KOPT-K1 (cell line): Measurements from ENCODE around the gene RASD1.
"Not testable (repeated sequence)": the region's sequence is repeated elsewhere in the genome, so short reads cannot be mapped to it uniquely, and the experiment has no call there.

ENCODE experiments used
- H3K27ac ChIP-seq: fragments of 200-600 bp; sonication (generic); 2 replicates; pipeline ENCODE4 v1.5.1; 2016; ENCODE audit warnings: antibody characterized with exemption, mild to moderate bottlenecking, low read depth, low read length; ENCODE audit not compliant: poor library complexity, severe bottlenecking
- H3K36me3 ChIP-seq: fragments of 200-600 bp; sonication (generic); 2 replicates; pipeline ENCODE4 v1.5.1; 2017; ENCODE audit warnings: antibody characterized with exemption, mild to moderate bottlenecking, low read length, moderate library complexity; ENCODE audit not compliant: insufficient read depth
- H3K9me3 ChIP-seq: fragments of 200-600 bp; sonication (generic); 2 replicates; pipeline ENCODE4 v1.5.1; 2017; ENCODE audit warnings: antibody characterized with exemption, low read length, mild to moderate bottlenecking; ENCODE audit not compliant: insufficient read depth, poor library complexity, severe bottlenecking

Gene RASD1

GRCh38 chr17:17463821-17464220 is 32.4 kb downstream of the RASD1 start:
- Histone ChIP-seq H3K9me3 (no peaks in the 10 kb centered on the region), H3K36me3 (no peaks in the 10 kb centered on the region), H3K27ac (no peak overlapping the region)

DNA sequence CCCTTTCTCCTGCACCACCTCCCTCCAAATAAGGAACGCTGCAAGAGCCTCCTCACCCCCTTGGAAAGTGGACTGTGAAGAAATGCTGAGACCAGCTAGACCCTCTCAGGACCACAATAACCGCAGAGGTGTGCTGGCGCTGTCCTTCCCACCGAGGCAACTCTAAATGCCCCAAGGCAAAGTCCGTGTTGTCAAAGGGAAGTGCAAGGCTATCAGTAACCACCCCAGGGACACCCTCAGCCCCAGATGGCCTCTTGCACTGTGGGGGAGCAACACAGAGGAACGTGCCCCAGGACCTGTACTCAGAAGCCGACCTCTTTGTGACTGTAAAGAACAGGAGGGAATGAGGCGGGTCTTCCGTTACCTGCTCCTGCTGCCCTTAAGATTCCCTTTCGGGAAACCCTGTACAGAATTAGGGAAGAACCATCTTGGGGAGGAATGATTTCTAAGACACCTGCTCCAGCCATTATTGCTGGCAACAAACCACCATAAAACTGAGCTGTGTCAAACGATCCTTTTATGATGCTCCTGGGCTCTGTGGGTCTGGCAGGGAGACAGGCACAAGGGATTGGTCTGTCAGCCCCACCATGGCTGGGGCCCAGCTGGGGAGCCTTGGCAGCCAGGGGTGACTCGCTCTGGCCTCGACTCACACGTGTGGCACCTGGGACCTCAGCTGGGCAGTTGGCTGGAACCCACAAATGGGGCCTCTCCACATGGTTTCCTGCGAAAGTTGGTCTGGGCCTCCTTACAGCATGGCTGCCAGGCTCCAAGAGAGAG is 34.0 kb downstream of the RASD1 start:
- Histone ChIP-seq H3K9me3 (no peaks in the 10 kb centered on the region), H3K27ac (no peak overlapping the region), H3K36me3 (no peaks in the 10 kb centered on the region)

DNA sequence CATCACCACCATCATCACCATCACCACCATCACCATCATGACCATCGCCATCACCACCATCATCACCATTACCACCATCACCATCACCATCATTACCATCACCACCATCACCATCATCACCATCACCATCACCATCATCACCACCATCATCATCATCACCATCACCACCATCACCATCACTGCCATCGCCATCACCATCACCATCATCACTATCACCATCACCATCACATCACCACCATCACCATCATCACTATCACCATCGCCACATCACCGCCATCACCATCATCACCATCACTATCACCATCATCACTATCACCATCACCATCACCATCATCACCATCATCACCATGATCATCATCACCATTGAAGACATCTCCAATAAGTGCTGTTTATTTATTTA is 36.2 kb downstream of the RASD1 start:
- no peak overlapping the region for H3K27ac ChIP-seq
- H3K9me3 ChIP-seq, result no peaks in the 10 kb centered on the region
- H3K36me3 ChIP-seq, result no peaks in the 10 kb centered on the region

GRCh38 chr17:17457680-17458079 is 38.5 kb downstream of the RASD1 start:
- H3K27ac ChIP-seq, result no peak overlapping the region
- no peaks in the 10 kb centered on the region for H3K36me3 ChIP-seq
- no peaks in the 10 kb centered on the region for H3K9me3 ChIP-seq

DNA sequence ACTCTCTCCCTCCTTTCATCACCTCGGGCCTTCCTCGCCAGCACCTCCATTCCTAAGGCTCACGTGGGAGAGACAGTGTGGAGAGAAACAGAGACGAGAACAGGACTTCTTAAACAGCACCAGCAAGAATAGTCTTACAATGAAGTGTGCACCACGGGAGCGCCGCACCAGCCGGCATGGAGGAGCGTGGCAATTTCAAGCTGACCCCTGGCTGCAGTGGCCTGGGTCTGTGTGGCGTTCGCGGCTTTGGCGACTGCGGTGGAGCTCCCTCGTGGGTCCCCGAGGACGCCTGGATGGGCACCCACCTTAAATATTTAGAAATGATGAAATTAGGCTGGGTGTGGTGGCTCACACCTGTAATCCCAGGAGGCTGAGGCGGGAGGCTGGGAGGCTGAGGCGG is 39.9 kb downstream of the RASD1 start:
- no peak overlapping the region for H3K27ac ChIP-seq
- no peaks in the 10 kb centered on the region for H3K9me3 ChIP-seq
- H3K36me3 ChIP-seq, result no peaks in the 10 kb centered on the region

DNA sequence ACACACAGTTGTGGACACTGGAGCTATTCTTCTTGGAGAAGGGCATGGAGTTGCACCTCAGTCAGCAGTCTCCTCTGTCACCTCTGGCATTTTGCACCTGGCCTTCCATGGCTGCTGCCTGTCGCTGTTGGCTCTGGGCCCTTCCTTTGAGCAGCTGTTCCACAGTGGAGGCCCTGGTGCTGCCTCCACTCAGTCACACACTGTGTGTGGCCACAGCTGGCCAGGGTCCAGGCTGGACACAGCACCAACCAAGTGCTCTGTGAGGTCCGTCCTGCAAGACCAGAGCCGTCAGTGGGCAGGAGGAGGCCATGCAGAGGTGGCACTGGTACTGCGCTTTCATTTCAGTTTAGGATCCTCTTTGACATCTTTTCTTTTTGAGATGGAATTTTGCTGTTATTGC is 41.0 kb downstream of the RASD1 start:
- Histone ChIP-seq H3K36me3 (no peaks in the 10 kb centered on the region), H3K27ac (no peak overlapping the region), H3K9me3 (no peaks in the 10 kb centered on the region)

GRCh38 chr17:17454700-17455099 is 41.5 kb downstream of the RASD1 start:
- not testable (repeated sequence) for H3K9me3 ChIP-seq, H3K27ac ChIP-seq, H3K36me3 ChIP-seq

DNA sequence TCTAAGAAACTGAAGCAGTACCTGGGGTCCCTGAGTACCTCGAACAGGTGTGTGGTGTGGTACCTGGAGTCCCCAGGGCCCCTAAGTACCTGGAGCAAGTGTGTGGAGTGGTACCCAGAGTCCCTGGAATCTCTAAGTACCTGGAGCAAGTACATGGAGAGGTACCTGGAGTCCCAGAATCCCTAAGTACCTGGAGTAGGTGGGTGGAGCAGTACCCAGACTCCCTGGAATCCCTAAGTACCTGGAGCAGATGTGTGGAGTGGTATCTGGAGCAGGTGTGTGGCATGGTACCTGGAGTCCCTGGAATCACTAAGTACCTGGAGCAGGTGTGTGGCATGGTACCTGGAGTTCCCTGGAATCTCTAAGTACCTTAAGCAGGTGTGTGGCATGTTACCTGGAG is 41.9 kb downstream of the RASD1 start:
- Histone ChIP-seq H3K9me3 (no peaks in the 10 kb centered on the region), H3K27ac (no peak overlapping the region), H3K36me3 (no peaks in the 10 kb centered on the region)

- no peaks in the 10 kb centered on the region for H3K36me3 ChIP-seq
- no peaks in the 10 kb centered on the region for H3K9me3 ChIP-seq
- H3K27ac ChIP-seq, result no peak overlapping the region
Observed at GRCh38 chr17:17453088-17453487, 43.1 kb downstream of the RASD1 start.

DNA sequence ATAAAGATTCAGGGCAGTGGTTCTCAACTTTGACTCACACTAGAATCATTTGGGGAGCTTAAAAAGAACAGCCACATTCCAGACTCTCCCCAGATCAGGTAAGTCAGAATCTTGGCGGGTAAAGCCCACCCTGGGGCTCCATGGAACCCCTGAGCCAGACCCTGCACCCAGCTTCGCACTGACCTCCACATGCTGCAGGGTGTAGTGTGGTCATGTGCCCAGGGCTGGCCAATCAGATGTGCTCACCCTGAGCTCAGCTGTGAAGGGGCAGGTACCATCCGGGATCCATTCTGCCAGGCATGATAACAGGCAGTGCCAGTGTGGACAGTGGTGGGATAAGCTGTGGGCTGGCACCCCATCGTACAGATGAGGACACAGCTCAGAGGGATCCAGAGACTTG is 47.5 kb downstream of the RASD1 start:
- Histone ChIP-seq H3K27ac (no peak overlapping the region), H3K9me3 (no peaks in the 10 kb centered on the region), H3K36me3 (no peaks in the 10 kb centered on the region)

- no peaks in the 10 kb centered on the region for H3K9me3 ChIP-seq
- H3K27ac ChIP-seq, result no peak overlapping the region
- H3K36me3 ChIP-seq, result no peaks in the 10 kb centered on the region
Observed at GRCh38 chr17:17448076-17448475, 48.1 kb downstream of the RASD1 start.

GRCh38 chr17:17447264-17447663 is 48.9 kb downstream of the RASD1 start:
- H3K9me3 ChIP-seq, result no peaks in the 10 kb centered on the region
- no peaks in the 10 kb centered on the region for H3K36me3 ChIP-seq

GRCh38 chr17:17446666-17447155 is 49.5 kb downstream of the RASD1 start:
- Histone ChIP-seq H3K36me3 (no peaks in the 10 kb centered on the region), H3K27ac (no peak overlapping the region), H3K9me3 (no peaks in the 10 kb centered on the region)

More at GRCh38 chr17:17447264-17447663, 48.9 kb downstream of the RASD1 start:
- no peak overlapping the region for H3K27ac ChIP-seq

GRCh38 chr17:17445925-17446665 is 50.1 kb downstream of the RASD1 start:
- H3K36me3 ChIP-seq, result no peaks in the 10 kb centered on the region
- H3K9me3 ChIP-seq, result no peaks in the 10 kb centered on the region
- H3K27ac ChIP-seq, result no peak overlapping the region

DNA sequence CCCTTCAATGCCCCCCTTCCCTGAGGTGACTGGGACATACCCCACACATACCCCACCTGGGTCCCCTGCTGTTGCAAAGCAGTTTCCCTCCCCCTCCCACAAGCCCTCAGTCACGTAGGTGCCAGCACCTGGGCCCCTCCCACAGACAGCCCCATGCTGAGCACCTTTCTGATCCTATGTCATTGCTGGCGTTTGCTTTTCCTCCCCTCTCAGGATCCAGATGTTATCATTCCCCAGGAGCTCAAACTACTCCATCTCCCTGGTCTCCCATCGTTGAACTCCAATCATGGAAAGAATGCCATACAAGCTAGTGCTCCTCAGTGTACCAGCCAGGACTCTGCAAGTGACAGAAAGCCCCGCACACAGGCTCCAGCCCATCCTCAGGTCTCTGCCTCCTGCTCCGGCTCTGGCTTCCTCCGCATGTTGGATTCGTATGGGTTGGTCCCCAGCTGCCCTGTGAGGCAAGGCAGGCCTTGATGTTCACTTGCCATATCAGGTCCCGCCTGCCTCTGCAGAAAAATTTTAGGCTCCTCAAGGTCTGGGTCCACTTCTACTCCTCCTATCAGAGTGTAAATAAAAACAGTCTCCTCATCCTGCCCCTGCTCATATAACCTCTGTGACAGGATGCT is 50.8 kb downstream of the RASD1 start:
- Histone ChIP-seq H3K27ac (no peak overlapping the region), H3K9me3 (no peaks in the 10 kb centered on the region), H3K36me3 (no peaks in the 10 kb centered on the region)
